Heart right ventricle (tissue), 16 donors: ENCODE data around the gene ZNF304. TPM values are rescaled to one million over a fixed set of nuclear protein-coding genes. Genes with fewer than 3 reads are reported as not detected.
"Not testable (repeated sequence)": the region's sequence is repeated elsewhere in the genome, so short reads cannot be mapped to it uniquely, and the experiment has no call there.

Source experiments
- ATAC-seq, 8 donors: fragments of 200-7000 bp; cut with Tn5 transposase; one replicate each; pipeline ENCODE4 v1.9.1; 2020; ENCODE audit warnings: mild to moderate bottlenecking in 8 of 8, moderate library complexity in 8 of 8, moderate number of reproducible peaks in 1 of 8
- DNase-seq, 2 donors: peaks; one replicate each; pipeline ENCODE4 v3.0.0-alpha.2; 2020
- H3K27ac ChIP-seq, 10 donors: fragments of 200-600 bp; sonication (generic) in 2 of 10; one replicate each; pipeline versions ENCODE4 v1.5.0 to v1.8.0; 2020 to 2022; ENCODE audit warnings: mild to moderate bottlenecking in 3 of 10
- H3K27me3 ChIP-seq, 7 donors: fragments of 200-600 bp; one replicate each; pipeline ENCODE4 v1.8.0; 2021 to 2022; ENCODE audit warnings: mild to moderate bottlenecking in 2 of 7
- H3K36me3 ChIP-seq, 9 donors: fragments of 200-600 bp; sonication (generic) in 1 of 9; one replicate each; pipeline versions ENCODE4 v1.5.0 to v1.8.0; 2020 to 2022; ENCODE audit warnings: mild to moderate bottlenecking in 2 of 9
- H3K4me1 ChIP-seq, 9 donors: fragments of 200-600 bp; sonication (generic) in 1 of 9; one replicate each; pipeline versions ENCODE4 v1.5.0 to v1.8.0; 2020 to 2022; ENCODE audit warnings: mild to moderate bottlenecking in 4 of 9
- H3K4me3 ChIP-seq, 10 donors: fragments of 200-600 bp; sonication (generic) in 2 of 10; one replicate each; pipeline versions ENCODE4 v1.5.0 to v1.8.0; 2020 to 2022; ENCODE audit warnings: mild to moderate bottlenecking in 7 of 10, moderate library complexity in 2 of 10
- H3K9me3 ChIP-seq, 11 donors: fragments of 200-600 bp in 10 of 11; sonication (generic) in 2 of 11; one replicate each; pipeline versions ENCODE4 v1.5.0 to v1.8.0; 2013 to 2022; ENCODE audit warnings: mild to moderate bottlenecking in 2 of 11, control low read depth in 1 of 11, moderate library complexity in 1 of 11
- CTCF ChIP-seq, 9 donors: fragments of 200-600 bp; sonication (generic) in 2 of 9; IDR thresholded peaks; one replicate each; pipeline versions ENCODE4 v1.5.0 to v1.8.0; 2021 to 2022; ENCODE audit warnings: antibody characterized with exemption in 9 of 9, mild to moderate bottlenecking in 5 of 9, moderate library complexity in 1 of 9
- WGBS, 2 donors: extraction: QIAGEN DNeasy Blood & Tissue Kit; methylation state at CpG; one replicate each; pipeline ENCODE4 v1.1.7; 2013; ENCODE audit warnings: inconsistent platforms in 1 of 2; 5-methylcytosine and 5-hydroxymethylcytosine counted together
- intact Hi-C, 10 donors: fragments of 100-400 bp; cut with DNase I; formaldehyde crosslinking; loops; one replicate each; pipeline versions ENCODE4 v1.11.1 to v1.14.2; 2022
- polyA plus RNA-seq, 2 donors: library from polyadenylated mRNA; stranded (reverse); fragments of 200-250 nt; gene quantifications; one replicate each; pipeline ENCODE4 v1.2.3, GENCODE V29; 2013
- total RNA-seq, 10 donors: library from RNA; stranded (reverse); fragmentation: NEBNext Ultra II Directional in 3 of 10; extraction: Animal tissue kit (Norgen Biotek cat#: 25700) in 3 of 10; gene quantifications; one replicate each; pipeline versions ENCODE4 v1.2.1 to v1.2.4, GENCODE V29; 2021 to 2023
- donor health status: Arrhythmogenic right ventricular cardiomyopathy.
- donor health status: ischemic (EF 13 %, LVEDD 7.1; RV severe dilation, severe dysfunction).
- donor health status: healthy with polysubstance abuse.
- donor health status: DM: no; HTN: yes; CAD: no.
- donor health status: DM: no; HTN: no; CAD: no.
- donor health status: ischemic (EF 25% LVEDD 6.9; RV normal size, moderate dysfunction).
- donor health status: ischemic (EF 25% LVEDD 5.7; RV mildly dilated, moderate dysfunction).
- donor health status: healthy.
- donor health status: DM: yes; HTN: yes; CAD: no.
- donor health status: Ischemic cardiomyopathy.
- donor health status: ischemic (EF 35%, LVEDD 5.7; RV mildly dilated, moderate dysfunction).
- donor health status: nonischemic (EF 11% LVEDD 7.7; RV severe dilation, severe dysfunction).
- donor health status: DM: yes; HTN: yes; CAD: no.
- donor health status: PGD.
- donor health status: ischemic (EF 29% LVEDD 5.4; RV normal size, mild dysfunction).
- donor health status: nonischemic (EF 23%, LVEDD 6.1; RV moderate dilation, normal function).

Gene ZNF304
- total and polyA plus RNA-seq, 12 donors: 3.4 to 15.7 (median 11.2) TPM

GRCh38 chr19:57362997-57363687, 12.1 kb downstream of the ZNF304 start, which contains the start of the genes TRAPPC2B and ZNF547:
TRAPPC2B (plus strand) TSS chr19:57363551; CDS start chr19:57364834, 1,283 bp downstream.
ZNF547 (plus strand) TSS chr19:57363551; CDS start chr19:57368556, 5,005 bp downstream.
- WGBS, 2 donors: 1 to 2% methylated on average over 46 to 47 of the region's 47 CpGs
- H3K36me3 ChIP-seq: peaks cover 0 to 35% (median 9%) of the 10 kb centered on the region in 9 donors
- intact Hi-C loops: loop anchor here in 5 of 10 donors (1.0 to 10.0 kb wide), 6 partner anchors 12 to 688 kb away; partner anchors contain the start of genes ZNF548 (in 4 of the 5), ZNF543 (in 2 of the 5), ZNF304 (in 1 of the 5) and ZNF460 (in 1 of the 5)
- H3K4me1 ChIP-seq: peaks cover 4 to 57% (median 28%) of the 10 kb centered on the region in 9 donors
- H3K9me3 ChIP-seq: peaks cover 0 to 76% (median 0%) of the 10 kb centered on the region in 11 donors
- H3K27ac ChIP-seq: peak within 1 kb of the TSS; percentile 72 to 99 (median 96)
- no peak for TF ChIP-seq CTCF (IDR thresholded peaks at IDR 0.05)
- peak; percentile 95 to 98 (median 97) for ATAC-seq
- peak within 1 kb of the TSS; percentile 67 to 94 (median 82) for H3K4me3 ChIP-seq
- no peaks in the 10 kb centered on the region for H3K27me3 ChIP-seq
- peak; percentile 99 to 100 for DNase-seq

GRCh38 chr19:57363688-57364181, 12.7 kb downstream of the ZNF304 start:
- 1% methylated on average over 12 to 18 of the region's 18 CpGs for WGBS, 2 donors
- Histone ChIP-seq H3K9me3 (peaks cover 0 to 74% (median 0%) of the 10 kb centered on the region in 11 donors), H3K4me3 (peak overlapping the region; percentile 67 to 94 (median 82)), H3K27me3 (no peaks in the 10 kb centered on the region), H3K27ac (peak overlapping the region; percentile 70 to 99 (median 96)), H3K36me3 (peaks cover 0 to 29% (median 3%) of the 10 kb centered on the region in 9 donors), H3K4me1 (peaks cover 4 to 51% (median 28%) of the 10 kb centered on the region in 9 donors)
- intact Hi-C loops: loop anchor here in 5 of 10 donors (1.0 to 10.0 kb wide), 6 partner anchors 12 to 689 kb away; partner anchors contain the start of genes ZNF548 (in 4 of the 5), ZNF543 (in 2 of the 5), ZNF304 (in 1 of the 5) and ZNF460 (in 1 of the 5)
- TF ChIP-seq CTCF (IDR thresholded peaks at IDR 0.05): no peak
- no peak for DNase-seq
- ATAC-seq: peak in 6 of 8 donors; percentile 0 to 21 (median 12)

- Histone ChIP-seq H3K27ac (no peak overlapping the region), H3K9me3 (peaks cover 0 to 44% (median 0%) of the 10 kb centered on the region in 11 donors), H3K4me3 (no peak overlapping the region), H3K36me3 (peaks cover 0 to 27% (median 0%) of the 10 kb centered on the region in 9 donors), H3K4me1 (peaks cover 4 to 41% (median 21%) of the 10 kb centered on the region in 9 donors), H3K27me3 (no peaks in the 10 kb centered on the region)
- no peak for ATAC-seq
- intact Hi-C loops: loop anchor here in 1 of 10 donors (10.0 kb wide), 1 partner anchor 692 kb away; the partner anchor contains the start of gene ZNF835
- TF ChIP-seq CTCF (IDR thresholded peaks at IDR 0.05): no peak
- WGBS, 2 donors: 90 to 91% methylated on average over 2 of the region's 2 CpGs
- no peak for DNase-seq
Measured at GRCh38 chr19:57366776-57367175, 15.7 kb downstream of the ZNF304 start.

- intact Hi-C loops: no loop called here
- no peak for TF ChIP-seq CTCF (IDR thresholded peaks at IDR 0.05)
- WGBS, 2 donors: 96% methylated on average over 6 of the region's 6 CpGs
- Histone ChIP-seq H3K27ac (no peak overlapping the region), H3K4me3 (no peak overlapping the region), H3K27me3 (no peaks in the 10 kb centered on the region), H3K36me3 (peaks cover 4 to 83% (median 55%) of the 10 kb centered on the region in 9 donors), H3K4me1 (no peaks in the 10 kb centered on the region), H3K9me3 (peaks cover 0 to 53% (median 23%) of the 10 kb centered on the region in 11 donors)
- DNase-seq (no peak), ATAC-seq (no peak)
Measured at GRCh38 chr19:57374179-57374578, 23.1 kb downstream of the ZNF304 start.

GRCh38 chr19:57374647-57375046, 23.6 kb downstream of the ZNF304 start:
- H3K27me3 ChIP-seq, H3K27ac ChIP-seq, H3K4me1 ChIP-seq, ATAC-seq, DNase-seq, H3K4me3 ChIP-seq, intact Hi-C loops: not testable (repeated sequence)
- peaks cover 4 to 86% (median 55%) of the 10 kb centered on the region in 9 donors for H3K36me3 ChIP-seq
- H3K9me3 ChIP-seq: peaks cover 0 to 58% (median 23%) of the 10 kb centered on the region in 11 donors
- 97 to 100% methylated on average over 2 of the region's 2 CpGs for WGBS, 2 donors
